Sigmoid colon (tissue), 7 donors: Measurements from ENCODE around the gene TSPAN9. TPM values are rescaled to one million over a fixed set of nuclear protein-coding genes. Genes with fewer than 3 reads are reported as not detected.

Experiments
- DNase-seq: peaks from one replicate; pipeline ENCODE4 v3.0.0-alpha.2; 2019
- H3K27ac ChIP-seq, 4 donors: fragments of 200-600 bp; sonication (generic); one replicate each; pipeline ENCODE4 v1.5.1; 2016 to 2019; ENCODE audit warnings: mild to moderate bottlenecking in 1 of 4
- H3K27me3 ChIP-seq, 3 donors: fragments of 200-600 bp; sonication (generic); one replicate each; pipeline ENCODE4 v1.5.1; 2019; ENCODE audit warnings: mild to moderate bottlenecking in 1 of 3
- H3K36me3 ChIP-seq, 4 donors: fragments of 200-600 bp; sonication (generic); one replicate each; pipeline ENCODE4 v1.5.1; 2016 to 2019
- H3K4me1 ChIP-seq, 4 donors: fragments of 200-600 bp; sonication (generic); one replicate each; pipeline ENCODE4 v1.5.1; 2017 to 2019
- H3K4me3 ChIP-seq, 4 donors: fragments of 200-600 bp; sonication (generic); one replicate each; pipeline ENCODE4 v1.5.1; 2017 to 2019; ENCODE audit warnings: mild to moderate bottlenecking in 2 of 4, moderate library complexity in 1 of 4
- H3K9me3 ChIP-seq, 4 donors: fragments of 200-600 bp in 3 of 4; sonication (generic) in 3 of 4; one replicate each; pipeline versions ENCODE4 v1.5.1 to v1.6.1; 2013 to 2019
- EP300 ChIP-seq, 4 donors: sonication (generic); formaldehyde crosslinking; IDR thresholded peaks; one replicate each; pipeline ENCODE4 v1.6.1; 2017; ENCODE audit warnings: antibody characterized with exemption in 4 of 4
- POLR2A ChIP-seq, 2 donors: fragments of 450-650 bp; IDR thresholded peaks; one replicate each; pipeline ENCODE4 v1.6.1; 2016; ENCODE audit warnings: antibody characterized with exemption in 2 of 2, mild to moderate bottlenecking in 2 of 2, moderate library complexity in 2 of 2
- POLR2AphosphoS5 ChIP-seq, 4 donors: sonication (generic); formaldehyde crosslinking; IDR thresholded peaks; one replicate each; pipeline ENCODE4 v1.6.1; 2017; ENCODE audit warnings: antibody characterized with exemption in 4 of 4
- WGBS, 2 donors: extraction: QIAGEN DNeasy Blood & Tissue Kit; methylation state at CpG; one replicate each; pipeline ENCODE4 v1.1.7; 2013; 5-methylcytosine and 5-hydroxymethylcytosine counted together
- intact Hi-C: fragments of 100-400 bp; cut with DNase I; formaldehyde crosslinking; loops from one replicate; pipeline ENCODE4 v1.15.1; 2023
- polyA plus RNA-seq, 3 donors: library from polyadenylated mRNA; stranded (reverse); fragments of 200-250 nt; gene quantifications; one replicate each; pipeline ENCODE4 v1.2.3, GENCODE V29; 2013
- total RNA-seq, 4 donors: library from RNA; depleted of rRNA; stranded (reverse); fragments of >200 nt; gene quantifications; one replicate each; pipeline ENCODE4 v1.1.0, GENCODE V29; 2016
- TF ChIP-seq, protein P1 (sequence below), 4 experiments: fragments of 450-650 bp in 3 of 4; fragments of 200-600 bp in 1 of 4; IDR thresholded peaks; one replicate each; pipeline ENCODE4 v1.5.1; 2016 to 2019; ENCODE audit warnings: antibody characterized with exemption in 4 of 4, mild to moderate bottlenecking in 3 of 4, moderate library complexity in 2 of 4
- donor health status: healthy with polysubstance abuse.
- donor health status: Bipolar disorder and iron deficiency.
- donor health status: healthy.

The TSPAN9 gene
- total and polyA plus RNA-seq, 7 donors = 0.92 to 28.0 (median 18.2) TPM

DNA sequence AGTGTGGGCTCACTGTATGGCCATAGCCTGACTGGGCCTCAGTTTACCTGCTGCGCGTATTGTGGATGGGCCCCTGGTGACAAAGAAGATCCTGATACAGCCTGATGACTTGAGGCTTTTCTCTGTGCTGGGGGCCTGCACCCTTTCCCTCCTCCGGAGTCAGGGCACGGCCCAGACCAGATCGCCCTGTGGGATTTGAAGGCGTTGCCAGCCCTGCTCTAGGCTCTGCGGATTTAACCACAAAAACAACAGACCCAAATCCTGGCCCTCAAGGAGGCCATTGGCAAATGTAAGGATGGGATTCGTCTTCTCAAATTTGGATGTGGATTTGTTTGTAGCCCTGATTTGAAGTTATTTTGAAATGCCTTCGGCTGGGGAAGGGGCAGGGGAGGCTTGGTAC lies 195.8 kb downstream of the TSPAN9 start:
- no peaks in the 10 kb centered on the region for H3K27me3 ChIP-seq
- TF ChIP-seq POLR2A (IDR thresholded peaks at IDR 0.05) (no peak), POLR2AphosphoS5 (IDR thresholded peaks at IDR 0.05) (no peak), EP300 (IDR thresholded peaks at IDR 0.05) (no peak)
- TF ChIP-seq, protein P1, sequence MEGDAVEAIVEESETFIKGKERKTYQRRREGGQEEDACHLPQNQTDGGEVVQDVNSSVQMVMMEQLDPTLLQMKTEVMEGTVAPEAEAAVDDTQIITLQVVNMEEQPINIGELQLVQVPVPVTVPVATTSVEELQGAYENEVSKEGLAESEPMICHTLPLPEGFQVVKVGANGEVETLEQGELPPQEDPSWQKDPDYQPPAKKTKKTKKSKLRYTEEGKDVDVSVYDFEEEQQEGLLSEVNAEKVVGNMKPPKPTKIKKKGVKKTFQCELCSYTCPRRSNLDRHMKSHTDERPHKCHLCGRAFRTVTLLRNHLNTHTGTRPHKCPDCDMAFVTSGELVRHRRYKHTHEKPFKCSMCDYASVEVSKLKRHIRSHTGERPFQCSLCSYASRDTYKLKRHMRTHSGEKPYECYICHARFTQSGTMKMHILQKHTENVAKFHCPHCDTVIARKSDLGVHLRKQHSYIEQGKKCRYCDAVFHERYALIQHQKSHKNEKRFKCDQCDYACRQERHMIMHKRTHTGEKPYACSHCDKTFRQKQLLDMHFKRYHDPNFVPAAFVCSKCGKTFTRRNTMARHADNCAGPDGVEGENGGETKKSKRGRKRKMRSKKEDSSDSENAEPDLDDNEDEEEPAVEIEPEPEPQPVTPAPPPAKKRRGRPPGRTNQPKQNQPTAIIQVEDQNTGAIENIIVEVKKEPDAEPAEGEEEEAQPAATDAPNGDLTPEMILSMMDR (IDR thresholded peaks at IDR 0.05) = no peak
- H3K36me3 ChIP-seq = no peaks in the 10 kb centered on the region
- no peaks in the 10 kb centered on the region for H3K9me3 ChIP-seq
- H3K4me3 ChIP-seq = no peak overlapping the region
- no peak overlapping the region for H3K27ac ChIP-seq
- DNase-seq = no peak
- H3K4me1 ChIP-seq = peaks cover 0 to 10% (median 0%) of the 10 kb centered on the region in 4 donors
- intact Hi-C loops = no loop called here
- WGBS, 2 donors = 95% methylated on average over 9 of the region's 9 CpGs

DNA sequence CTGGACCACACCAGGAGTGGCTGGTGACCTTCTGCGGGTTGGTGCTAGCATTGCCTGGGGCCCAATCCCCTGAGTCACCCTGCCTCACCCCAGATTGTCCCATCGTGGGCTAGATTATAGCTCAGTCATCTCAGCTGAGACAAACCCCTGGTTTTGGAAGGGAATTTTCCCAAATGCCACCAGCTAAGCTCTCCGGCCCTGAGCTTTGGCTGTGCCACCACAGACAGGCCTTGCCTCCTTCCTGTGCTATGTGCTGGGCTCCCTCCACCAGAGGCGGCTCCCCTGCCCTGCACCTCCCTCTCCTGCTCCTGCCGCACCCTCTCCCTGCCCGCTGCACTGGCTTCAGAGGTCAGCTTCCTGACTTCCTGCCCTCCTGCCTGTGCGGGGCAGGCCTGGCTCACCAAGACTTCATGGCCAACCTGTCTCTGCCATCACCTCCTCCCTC lies 196.3 kb downstream of the TSPAN9 start:
- Histone ChIP-seq H3K9me3 (no peaks in the 10 kb centered on the region), H3K27ac (no peak overlapping the region), H3K4me3 (no peak overlapping the region), H3K4me1 (peaks cover 0 to 10% (median 0%) of the 10 kb centered on the region in 4 donors), H3K36me3 (no peaks in the 10 kb centered on the region), H3K27me3 (no peaks in the 10 kb centered on the region)
- no peak for TF ChIP-seq POLR2AphosphoS5 (IDR thresholded peaks at IDR 0.05)
- no peak for TF ChIP-seq EP300 (IDR thresholded peaks at IDR 0.05)
- TF ChIP-seq, protein P1 (IDR thresholded peaks at IDR 0.05) = no peak
- TF ChIP-seq POLR2A (IDR thresholded peaks at IDR 0.05) = no peak
- DNase-seq = no peak
- WGBS, 2 donors = 43 to 72% methylated on average over 7 of the region's 7 CpGs
- intact Hi-C loops = no loop called here

DNA sequence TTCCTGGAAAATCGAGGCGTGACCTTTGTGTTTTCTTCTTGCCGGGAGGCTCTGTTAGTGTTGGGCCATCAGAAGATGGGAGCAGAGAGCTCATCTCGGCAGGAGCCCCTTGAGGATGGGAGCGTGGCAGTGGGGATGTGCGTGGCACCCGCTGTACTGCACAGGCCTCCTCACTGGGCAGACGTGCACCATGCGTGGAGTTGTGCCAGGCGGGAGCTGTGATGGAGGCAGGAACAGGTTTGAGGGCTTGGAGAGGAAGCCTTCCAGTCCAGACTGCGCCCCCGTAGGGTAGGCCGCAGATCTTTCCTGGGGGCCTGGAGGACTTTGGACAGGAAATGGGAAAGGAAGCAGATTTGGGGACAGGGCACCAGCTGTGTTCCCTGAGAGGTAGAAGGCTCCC lies 197.5 kb downstream of the TSPAN9 start:
- Histone ChIP-seq H3K27ac (no peak overlapping the region), H3K4me1 (peaks cover 0 to 10% (median 0%) of the 10 kb centered on the region in 4 donors), H3K9me3 (no peaks in the 10 kb centered on the region), H3K36me3 (no peaks in the 10 kb centered on the region), H3K27me3 (no peaks in the 10 kb centered on the region), H3K4me3 (no peak overlapping the region)
- intact Hi-C loops = loop anchor here (1.0 to 5.0 kb wide), 3 partner anchors 72 to 201 kb away; no protein-coding TSS in a partner anchor
- WGBS, 2 donors = 79% methylated on average over 13 of the region's 13 CpGs
- DNase-seq = no peak
- TF ChIP-seq POLR2A (IDR thresholded peaks at IDR 0.05) (no peak), EP300 (IDR thresholded peaks at IDR 0.05) (no peak), POLR2AphosphoS5 (IDR thresholded peaks at IDR 0.05) (no peak)
- TF ChIP-seq, protein P1 (IDR thresholded peaks at IDR 0.05) = no peak

DNA sequence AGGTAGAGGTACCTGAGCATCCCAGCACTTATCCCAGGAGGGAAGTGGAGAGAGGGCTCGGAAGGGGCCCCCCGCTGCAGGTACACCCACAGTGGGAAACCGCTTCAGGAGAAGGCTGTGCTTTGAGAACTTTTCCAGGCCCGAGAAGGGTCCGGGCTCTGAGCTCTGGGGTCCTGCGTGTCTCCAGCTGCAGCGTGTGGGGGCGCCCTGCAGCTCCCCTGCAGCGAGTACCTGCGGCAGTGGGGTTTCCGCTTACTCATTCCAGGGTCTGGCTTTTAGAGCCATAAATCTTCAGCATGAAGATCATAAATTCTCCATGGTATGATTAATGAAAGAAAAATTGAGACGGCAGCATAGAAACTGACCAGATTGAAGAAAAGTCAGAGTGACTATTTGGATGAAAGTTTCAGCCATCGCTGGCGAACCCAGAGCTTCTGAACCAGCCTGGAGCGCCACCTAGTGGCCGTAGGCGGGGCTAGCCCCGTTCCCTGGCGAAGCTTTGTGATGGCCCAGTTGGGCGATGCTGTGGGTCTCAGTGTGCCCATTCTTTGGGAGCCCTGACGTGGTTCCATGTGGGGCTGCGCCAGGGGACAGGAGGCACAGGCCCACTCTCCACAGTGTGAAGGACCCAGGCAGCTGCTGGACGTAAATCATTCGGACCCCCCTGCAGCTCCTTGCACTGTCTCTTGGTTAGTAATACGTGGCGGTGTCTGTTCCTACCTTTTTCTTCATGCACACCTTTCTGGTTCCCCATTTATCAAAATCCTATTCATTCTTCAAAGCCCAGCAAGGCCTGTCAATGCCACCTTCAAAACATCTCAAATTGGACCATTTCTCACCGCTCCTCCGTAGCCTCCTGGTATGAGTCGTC lies 198.2 kb downstream of the TSPAN9 start:
- intact Hi-C loops = loop anchor here (1.0 to 5.0 kb wide), 3 partner anchors 73 to 202 kb away; no protein-coding TSS in a partner anchor
- Histone ChIP-seq H3K27me3 (no peaks in the 10 kb centered on the region), H3K4me1 (peaks cover 0 to 10% (median 0%) of the 10 kb centered on the region in 4 donors), H3K4me3 (no peak overlapping the region), H3K27ac (no peak overlapping the region), H3K9me3 (no peaks in the 10 kb centered on the region), H3K36me3 (no peaks in the 10 kb centered on the region)
- WGBS, 2 donors = 45 to 50% methylated on average over 29 of the region's 29 CpGs
- TF ChIP-seq POLR2A (IDR thresholded peaks at IDR 0.05) (no peak), EP300 (IDR thresholded peaks at IDR 0.05) (no peak), POLR2AphosphoS5 (IDR thresholded peaks at IDR 0.05) (no peak)
- TF ChIP-seq, protein P1 (IDR thresholded peaks at IDR 0.05) = peak; percentile 80 to 98 (median 88)
- peak; percentile 84 for DNase-seq
